Fibroblast of the aortic adventitia (primary cell): ENCODE measurements around the gene GABPB2. TPM values are rescaled to one million over a fixed set of nuclear protein-coding genes. Genes with fewer than 3 reads are reported as not detected.

Experiments used
- DNase-seq: peaks from one replicate; pipeline ENCODE4 v3.0.0-alpha.2; 2010; ENCODE audit warnings: low read depth
- H3K4me3 ChIP-seq: 2 replicates; pipeline ENCODE4 v1.5.1; 2011; ENCODE audit warnings: low read depth, mild to moderate bottlenecking, control low read depth, low read length, moderate library complexity
- CTCF ChIP-seq: IDR thresholded peaks from 2 replicates; pipeline ENCODE4 v1.5.1; 2011; ENCODE audit warnings: mild to moderate bottlenecking, low read length, control low read depth, inconsistent platforms; ENCODE audit not compliant: insufficient read depth
- total RNA-seq: library from RNA; depleted of rRNA; stranded (reverse); fragments of >200 nt; gene quantifications from 2 replicates; pipeline ENCODE4 v1.2.3, GENCODE V29; 2012; ENCODE audit warnings: low replicate concordance

Gene GABPB2
- total RNA-seq, 1 donor, result 14.6 TPM

GRCh38 chr1:151130987-151131586 is 60.5 kb downstream of the GABPB2 start:
- peak; percentile 32 for DNase-seq
- no peak for TF ChIP-seq CTCF
- H3K4me3 ChIP-seq, result no peak overlapping the region

- DNase-seq, result no peak
- TF ChIP-seq CTCF, result no peak
- H3K4me3 ChIP-seq, result no peak overlapping the region
Observed at GRCh38 chr1:151131701-151132334, 61.3 kb downstream of the GABPB2 start.

GRCh38 chr1:151132335-151133017 is 61.9 kb downstream of the GABPB2 start:
- no peak for DNase-seq
- no peak for TF ChIP-seq CTCF
- H3K4me3 ChIP-seq, result no peak overlapping the region

GRCh38 chr1:151133018-151133806 is 62.7 kb downstream of the GABPB2 start:
- no peak for DNase-seq
- no peak for TF ChIP-seq CTCF
- no peak overlapping the region for H3K4me3 ChIP-seq

- no peak overlapping the region for H3K4me3 ChIP-seq
- no peak for DNase-seq
- no peak for TF ChIP-seq CTCF
Observed at GRCh38 chr1:151134396-151134795, 63.8 kb downstream of the GABPB2 start.

GRCh38 chr1:151134991-151135390 is 64.4 kb downstream of the GABPB2 start:
- H3K4me3 ChIP-seq, result no peak overlapping the region
- no peak for DNase-seq
- no peak for TF ChIP-seq CTCF
